Esophagus squamous epithelium (tissue), 5 donors: ENCODE data around the gene FRMD6. TPM values are rescaled to one million over a fixed set of nuclear protein-coding genes. Genes with fewer than 3 reads are reported as not detected.

Experiments
- DNase-seq: peaks from one replicate; lab custom pipeline; 2025; lab: John Stamatoyannopoulos, UW
- H3K27ac ChIP-seq, 4 donors: fragments of 200-600 bp; sonication (generic); one replicate each; pipeline ENCODE4 v1.5.1; 2016 to 2019; ENCODE audit warnings: mild to moderate bottlenecking in 1 of 4
- H3K27me3 ChIP-seq, 4 donors: fragments of 200-600 bp; sonication (generic); 1 replicate in 3 of 4; 2 replicates in 1 of 4; pipeline versions ENCODE4 v1.5.1 to v1.6.0; 2017 to 2021; ENCODE audit warnings: antibody characterized with exemption in 1 of 4
- H3K36me3 ChIP-seq, 3 donors: fragments of 200-600 bp; sonication (generic); one replicate each; pipeline ENCODE4 v1.5.1; 2016 to 2019
- H3K4me1 ChIP-seq, 3 donors: fragments of 200-600 bp; sonication (generic); one replicate each; pipeline ENCODE4 v1.5.1; 2017 to 2019
- H3K4me3 ChIP-seq, 4 donors: fragments of 200-600 bp; sonication (generic); 1 replicate in 3 of 4; 2 replicates in 1 of 4; pipeline ENCODE4 v1.5.1; 2016 to 2019; ENCODE audit warnings: mild to moderate bottlenecking in 2 of 4, moderate library complexity in 1 of 4
- H3K9me3 ChIP-seq, 3 donors: fragments of 200-600 bp; sonication (generic); one replicate each; pipeline ENCODE4 v1.5.1; 2016 to 2019
- CTCF ChIP-seq, 6 experiments: fragments of 450-650 bp in 4 of 6; fragments of 200-600 bp in 2 of 6; sonication (generic) in 2 of 6; IDR thresholded peaks; one replicate each; pipeline ENCODE4 v1.5.1; 2016 to 2019; ENCODE audit warnings: antibody characterized with exemption in 6 of 6, mild to moderate bottlenecking in 4 of 6, moderate library complexity in 4 of 6
- POLR2A ChIP-seq, 4 donors: fragments of 450-650 bp; IDR thresholded peaks; one replicate each; pipeline ENCODE4 v1.6.1; 2017; ENCODE audit warnings: antibody characterized with exemption in 4 of 4, mild to moderate bottlenecking in 4 of 4, moderate library complexity in 3 of 4
- WGBS, 2 donors: methylation state at CpG; one replicate each; pipeline ENCODE4 v1.1.5; 2018; 5-methylcytosine and 5-hydroxymethylcytosine counted together
- intact Hi-C: fragments of 100-400 bp; cut with DNase I; formaldehyde crosslinking; loops from one replicate; pipeline ENCODE4 v1.15.0; 2022
- total RNA-seq, 4 donors: library from RNA; depleted of rRNA; stranded (reverse); fragments of >200 nt; gene quantifications; one replicate each; pipeline ENCODE4 v1.1.0, GENCODE V29; 2016
- donor health status: DM: yes; HTN: yes; CAD: no.

Gene FRMD6
- total RNA-seq, 4 donors from 2014 or later, result 98.1 to 191 (median 110) TPM

- no peaks in the 10 kb centered on the region for H3K27me3 ChIP-seq
- H3K4me1 ChIP-seq, result peaks cover 0 to 15% (median 0%) of the 10 kb centered on the region in 3 donors
- H3K36me3 ChIP-seq, result peaks cover 0 to 53% (median 0%) of the 10 kb centered on the region in 3 donors
- intact Hi-C loops, result no loop called here
- H3K4me3 ChIP-seq, result no peak overlapping the region
- no peaks in the 10 kb centered on the region for H3K9me3 ChIP-seq
- WGBS, 2 donors, result 63% methylated on average over 3 of the region's 3 CpGs
- no peak for DNase-seq
- no peak overlapping the region for H3K27ac ChIP-seq
- TF ChIP-seq POLR2A (IDR thresholded peaks at IDR 0.05) (no peak), CTCF (IDR thresholded peaks at IDR 0.05) (no peak)
Observed at GRCh38 chr14:51692646-51693045, 40.9 kb downstream of the FRMD6 start.

GRCh38 chr14:51697848-51698247, 46.1 kb downstream of the FRMD6 start:
- peaks cover 0 to 71% (median 0%) of the 10 kb centered on the region in 3 donors for H3K36me3 ChIP-seq
- WGBS, 2 donors, result 83 to 86% methylated on average over 3 of the region's 3 CpGs
- no peak for TF ChIP-seq POLR2A (IDR thresholded peaks at IDR 0.05)
- TF ChIP-seq CTCF (IDR thresholded peaks at IDR 0.05), result no peak
- H3K4me1 ChIP-seq, result no peaks in the 10 kb centered on the region
- no peak overlapping the region for H3K4me3 ChIP-seq
- no peaks in the 10 kb centered on the region for H3K9me3 ChIP-seq
- H3K27ac ChIP-seq, result peak overlapping the region in 1 of 4 donors; percentile 8
- no peak for DNase-seq
- no peaks in the 10 kb centered on the region for H3K27me3 ChIP-seq
- intact Hi-C loops, result no loop called here

- H3K4me1 ChIP-seq, result no peaks in the 10 kb centered on the region
- H3K4me3 ChIP-seq, result no peak overlapping the region
- DNase-seq, result no peak
- intact Hi-C loops, result no loop called here
- peaks cover 14 to 85% (median 18%) of the 10 kb centered on the region in 3 donors for H3K36me3 ChIP-seq
- no peak overlapping the region for H3K27ac ChIP-seq
- TF ChIP-seq CTCF (IDR thresholded peaks at IDR 0.05) (no peak), POLR2A (IDR thresholded peaks at IDR 0.05) (no peak)
- no peaks in the 10 kb centered on the region for H3K9me3 ChIP-seq
- no peaks in the 10 kb centered on the region for H3K27me3 ChIP-seq
- 73 to 86% methylated on average over 3 of the region's 3 CpGs for WGBS, 2 donors
Observed at GRCh38 chr14:51701951-51702350, 50.2 kb downstream of the FRMD6 start.

GRCh38 chr14:51703787-51704186, 52.1 kb downstream of the FRMD6 start:
- intact Hi-C loops, result no loop called here
- peak overlapping the region in 1 of 4 donors; percentile 4 for H3K27ac ChIP-seq
- H3K4me1 ChIP-seq, result no peaks in the 10 kb centered on the region
- TF ChIP-seq CTCF (IDR thresholded peaks at IDR 0.05) (no peak), POLR2A (IDR thresholded peaks at IDR 0.05) (no peak)
- no peak for DNase-seq
- peaks cover 14 to 96% (median 18%) of the 10 kb centered on the region in 3 donors for H3K36me3 ChIP-seq
- H3K4me3 ChIP-seq, result no peak overlapping the region
- no peaks in the 10 kb centered on the region for H3K27me3 ChIP-seq
- 64% methylated on average over 2 of the region's 2 CpGs for WGBS, 2 donors
- H3K9me3 ChIP-seq, result no peaks in the 10 kb centered on the region

- peak overlapping the region in 1 of 4 donors; percentile 4 for H3K27ac ChIP-seq
- H3K27me3 ChIP-seq, result no peaks in the 10 kb centered on the region
- no peaks in the 10 kb centered on the region for H3K4me1 ChIP-seq
- 62 to 66% methylated on average over 3 of the region's 3 CpGs for whole genome bisulfite sequencing, 2 donors
- intact Hi-C loops, result no loop called here
- H3K9me3 ChIP-seq, result no peaks in the 10 kb centered on the region
- DNase-seq, result no peak
- TF ChIP-seq CTCF (IDR thresholded peaks at IDR 0.05) (no peak), POLR2A (IDR thresholded peaks at IDR 0.05) (no peak)
- no peak overlapping the region for H3K4me3 ChIP-seq
- H3K36me3 ChIP-seq, result peaks cover 14 to 96% (median 18%) of the 10 kb centered on the region in 3 donors
Observed at GRCh38 chr14:51704545-51704944, 52.8 kb downstream of the FRMD6 start.
